Activated CD8-positive, alpha-beta memory T cell treated with anti-CD3 and anti-CD28 coated beads for 36 hours (primary cell): ENCODE data around the gene HMGN1. TPM values are rescaled to one million over a fixed set of nuclear protein-coding genes. Genes with fewer than 3 reads are reported as not detected.

Experiments used
- CTCF ChIA-PET: fragments of 350-600 bp; sonication (Branson Sonifier 250); formaldehyde crosslinking; loops from one replicate; lab custom pipeline; 2021; ENCODE audit warnings: antibody characterized with exemption; lab: Charles Lee
- POLR2A ChIA-PET: fragments of 350-600 bp; sonication (Branson Sonifier 250); formaldehyde crosslinking; loops from one replicate; lab custom pipeline; 2021; ENCODE audit warnings: antibody characterized with exemption; lab: Charles Lee
- total RNA-seq, 2 experiments: library from RNA; stranded (reverse); gene quantifications; one replicate each; pipeline ENCODE4 v1.2.3, GENCODE V29; 2021

Gene HMGN1
- total RNA-seq, 2 experiments from 2014 or later: 408 to 412 TPM

GRCh38 chr21:39316729-39317128 lies 32.2 kb downstream of the HMGN1 start:
- ChIA-PET CTCF (interaction anchor here (0.8 kb wide), 1 partner anchor 63 kb away, joined by 3 read pairs; a partner anchor contains a TSS), POLR2A (interaction anchor here (5.5 kb wide), 1 partner anchor 32 kb away, joined by 43 read pairs; the partner anchor contains the start of gene HMGN1)

GRCh38 chr21:39315603-39316445 lies 33.1 kb downstream of the HMGN1 start:
- POLR2A ChIA-PET: interaction anchor here (0.6 to 5.5 kb wide), 3 partner anchors 33 to 132 kb away, joined by 3 to 43 read pairs (median 12); partner anchors contain the start of genes HMGN1 and PSMG1
- CTCF ChIA-PET: interaction anchor here (0.6 to 0.8 kb wide), 2 partner anchors 64 to 520 kb away, joined by 3 to 5 read pairs; a partner anchor contains a TSS

GRCh38 chr21:39314143-39315027 lies 34.5 kb downstream of the HMGN1 start:
- ChIA-PET CTCF (interaction anchor here (1.0 kb wide), 3 partner anchors 31 to 131 kb away, joined by 3 read pairs; partner anchors contain the start of genes HMGN1 and PSMG1), POLR2A (interaction anchor here (1.1 to 5.5 kb wide), 4 partner anchors 34 to 1751 kb away, joined by 3 to 43 read pairs (median 14); partner anchors contain the start of genes HMGN1 and PSMG1)

GRCh38 chr21:39313571-39314142 lies 35.2 kb downstream of the HMGN1 start, which contains the start of gene BRWD1:
TSS of gene BRWD1 (minus strand) at chr21:39313632. CDS start at chr21:39313491, 141 bp downstream.
- ChIA-PET POLR2A (interaction anchor here (1.1 to 5.5 kb wide), 4 partner anchors 35 to 1750 kb away, joined by 3 to 43 read pairs (median 14); partner anchors contain the start of genes HMGN1 and PSMG1), CTCF (interaction anchor here (1.0 kb wide), 1 partner anchor 130 kb away, joined by 3 read pairs; the partner anchor contains the start of gene PSMG1)

GRCh38 chr21:39313042-39313570 lies 35.8 kb downstream of the HMGN1 start:
- CTCF ChIA-PET: interaction anchor here (1.2 to 1.7 kb wide), 2 partner anchors 12 to 74 kb away, joined by 3 to 4 read pairs; no protein-coding TSS in a partner anchor

GRCh38 chr21:39312112-39313041 lies 36.5 kb downstream of the HMGN1 start:
- POLR2A ChIA-PET: interaction anchor here (0.6 to 5.5 kb wide), 5 partner anchors 13 to 129 kb away, joined by 3 to 43 read pairs (median 15); partner anchors contain the start of genes HMGN1 and PSMG1
- CTCF ChIA-PET: interaction anchor here (1.0 to 1.7 kb wide), 4 partner anchors 11 to 129 kb away, joined by 3 to 4 read pairs (median 3); no protein-coding TSS in a partner anchor

More at GRCh38 chr21:39313042-39313570, 35.8 kb downstream of the HMGN1 start:
- POLR2A ChIA-PET: interaction anchor here (1.0 to 5.5 kb wide), 5 partner anchors 35 to 1750 kb away, joined by 3 to 43 read pairs (median 12); partner anchors contain the start of genes HMGN1 and PSMG1

- ChIA-PET POLR2A (interaction anchor here (5.5 kb wide), 1 partner anchor 37 kb away, joined by 43 read pairs; the partner anchor contains the start of gene HMGN1), CTCF (interaction anchor here (1.2 to 1.7 kb wide), 2 partner anchors 10 to 131 kb away, joined by 3 to 4 read pairs; no protein-coding TSS in a partner anchor)
These were observed 37.7 kb downstream of the HMGN1 start for GRCh38 chr21:39311164-39311563.

- POLR2A ChIA-PET: no interaction called here
- CTCF ChIA-PET: no interaction called here
These were observed 41.4 kb downstream of the HMGN1 start for GRCh38 chr21:39307466-39307865.

GRCh38 chr21:39300587-39300986 lies 48.3 kb downstream of the HMGN1 start:
- ChIA-PET CTCF (interaction anchor here (0.9 kb wide), 1 partner anchor 12 kb away, joined by 4 read pairs; no protein-coding TSS in a partner anchor), POLR2A (interaction anchor here (0.6 to 0.7 kb wide), 2 partner anchors 85 to 117 kb away, joined by 3 read pairs; partner anchors contain the start of gene PSMG1)

- CTCF ChIA-PET: no interaction called here
These were observed 52.0 kb downstream of the HMGN1 start for GRCh38 chr21:39296891-39297290.

More at GRCh38 chr21:39296891-39297290, 52.0 kb downstream of the HMGN1 start:
- POLR2A ChIA-PET: interaction anchor here (0.6 kb wide), 2 partner anchors 11 to 30 kb away, joined by 3 to 12 read pairs; no protein-coding TSS in a partner anchor

Other genes starting within 250 kb of the HMGN1 start
- 100 to 1,000 TPM; 121 TPM for gene PSMG1, start 165.6 kb downstream of the HMGN1 start, total RNA-seq
- 10 to 100 TPM; 19.7 to 21.2 TPM for gene BRWD1, start 35.5 kb downstream of the HMGN1 start, total RNA-seq
- under 1 TPM; 0.46 to 0.63 TPM for gene LCA5L, start 96.7 kb upstream of the HMGN1 start, total RNA-seq
- gene SH3BGR, start 102.9 kb upstream of the HMGN1 start, total RNA-seq: 1 to 10 TPM; 3.6 to 4.7 TPM